Adrenal gland (tissue), 12 donors: ENCODE results near the gene ATP5F1C. TPM values are rescaled to one million over a fixed set of nuclear protein-coding genes. Genes with fewer than 3 reads are reported as not detected.

Experiments used
- DNase-seq, 7 donors: peaks; one replicate each; pipeline ENCODE4 v3.0.0-alpha.2; 2019 to 2020
- H3K27ac ChIP-seq, 5 donors: fragments of 200-600 bp; sonication (generic) in 4 of 5; 1 replicate in 3 of 5; 2 replicates in 2 of 5; pipeline versions ENCODE4 v1.5.1 to v1.8.0; 2016 to 2020; ENCODE audit warnings: mild to moderate bottlenecking in 1 of 5
- H3K27me3 ChIP-seq: fragments of 200-600 bp; 2 replicates; pipeline ENCODE4 v1.8.0; 2021
- H3K36me3 ChIP-seq, 2 donors: fragments of 200-600 bp; replicated peaks in 1 of 2; 1 replicate in 1 of 2; 2 replicates in 1 of 2; pipeline versions ENCODE4 v1.5.1 to v1.8.0; 2018 to 2022
- H3K4me1 ChIP-seq, 2 donors: fragments of 200-600 bp; replicated peaks in 1 of 2; 1 replicate in 1 of 2; 2 replicates in 1 of 2; pipeline versions ENCODE4 v1.5.1 to v1.8.0; 2018 to 2021
- H3K4me3 ChIP-seq, 4 donors: fragments of 200-600 bp; sonication (generic) in 3 of 4; one replicate each; pipeline ENCODE4 v1.5.1; 2016 to 2018
- H3K9me3 ChIP-seq, 3 donors: fragments of 200-600 bp; sonication (generic) in 1 of 3; replicated peaks in 1 of 3; 1 replicate in 2 of 3; 2 replicates in 1 of 3; pipeline versions ENCODE4 v1.5.1 to v1.8.0; 2016 to 2021
- POLR2A ChIP-seq, 2 donors: fragments of 450-650 bp; IDR thresholded peaks; one replicate each; pipeline ENCODE4 v1.6.1; 2017; ENCODE audit warnings: antibody characterized with exemption in 2 of 2, mild to moderate bottlenecking in 2 of 2, moderate library complexity in 1 of 2
- WGBS, 4 donors: extraction: QIAGEN DNeasy Blood & Tissue Kit in 2 of 4; methylation state at CpG; one replicate each; pipeline versions ENCODE4 v1.1.5 to v1.1.7; 2013 to 2017; 5-methylcytosine and 5-hydroxymethylcytosine counted together
- intact Hi-C, 2 donors: fragments of 100-400 bp; cut with DNase I; formaldehyde crosslinking; loops; one replicate each; pipeline versions ENCODE4 v1.14.1 to v1.15.0; 2022 to 2023
- polyA plus RNA-seq, 3 donors: library from polyadenylated mRNA; stranded (reverse); fragments of 200-250 nt in 2 of 3; fragments of 350-450 nt in 1 of 3; fragmentation: Illumina TruSeq in 1 of 3; extraction: RNeasy Lipid Tissue Mini Kit (QIAGEN cat#74804) in 1 of 3; gene quantifications; one replicate each; pipeline ENCODE4 v1.2.3, GENCODE V29; 2013 to 2014
- total RNA-seq, 9 donors: library from RNA; depleted of rRNA in 4 of 9; stranded (reverse); fragments of >200 nt in 4 of 9; fragments of 120-200 nt in 1 of 9; fragmentation: NEBNext Ultra II Directional in 1 of 9; extraction: Animal tissue kit (Norgen Biotek cat#: 25700) in 1 of 9; gene quantifications; one replicate each; pipeline versions ENCODE4 v1.1.0 to v1.2.4, GENCODE V29; 2013 to 2023
- TF ChIP-seq, protein P1 (sequence below), 6 experiments: fragments of 450-650 bp in 4 of 6; fragments of 200-600 bp in 2 of 6; sonication (generic) in 1 of 6; IDR thresholded peaks; 1 replicate in 5 of 6; 2 replicates in 1 of 6; pipeline versions ENCODE4 v1.5.1 to v1.8.0; 2016 to 2021; ENCODE audit warnings: antibody characterized with exemption in 6 of 6, mild to moderate bottlenecking in 2 of 6, moderate library complexity in 1 of 6
- donor health status: healthy with polysubstance abuse.
- donor health status: Bipolar disorder and iron deficiency.
- donor health status: DM: yes; HTN: yes; CAD: no.
- donor health status: DM: no; HTN: no; CAD: no.
- donor health status: DM: no; HTN: no; CAD: no.
- donor health status: DM: yes; HTN: yes; CAD: no.

ATP5F1C gene
- total and polyA plus RNA-seq, 12 donors = 453 to 1,397 (median 555) TPM

DNA sequence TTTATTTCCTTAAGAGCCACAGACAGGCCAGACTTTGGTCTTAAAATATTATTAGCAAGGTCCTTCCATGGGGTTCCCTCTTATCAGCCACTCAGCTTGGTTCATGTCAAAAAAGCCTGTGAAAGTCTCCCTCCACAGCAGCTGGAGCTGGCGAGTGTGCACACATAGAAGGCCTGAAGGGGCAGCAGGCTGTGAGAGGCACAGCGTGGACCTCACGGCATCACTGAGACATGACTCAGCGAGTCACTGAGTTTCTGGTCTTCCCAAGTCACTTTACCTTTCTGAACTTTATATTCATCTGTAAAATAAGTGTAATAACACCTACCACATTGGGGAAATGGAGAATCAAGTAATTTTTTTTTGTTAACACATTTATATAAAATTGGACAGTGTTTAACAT lies 39.0 kb downstream of the ATP5F1C start:
- H3K27me3 ChIP-seq = no peaks in the 10 kb centered on the region
- no peak overlapping the region for H3K4me3 ChIP-seq
- DNase-seq = peak in 5 of 7 donors; percentile 35 to 62 (median 45)
- TF ChIP-seq, protein P1, sequence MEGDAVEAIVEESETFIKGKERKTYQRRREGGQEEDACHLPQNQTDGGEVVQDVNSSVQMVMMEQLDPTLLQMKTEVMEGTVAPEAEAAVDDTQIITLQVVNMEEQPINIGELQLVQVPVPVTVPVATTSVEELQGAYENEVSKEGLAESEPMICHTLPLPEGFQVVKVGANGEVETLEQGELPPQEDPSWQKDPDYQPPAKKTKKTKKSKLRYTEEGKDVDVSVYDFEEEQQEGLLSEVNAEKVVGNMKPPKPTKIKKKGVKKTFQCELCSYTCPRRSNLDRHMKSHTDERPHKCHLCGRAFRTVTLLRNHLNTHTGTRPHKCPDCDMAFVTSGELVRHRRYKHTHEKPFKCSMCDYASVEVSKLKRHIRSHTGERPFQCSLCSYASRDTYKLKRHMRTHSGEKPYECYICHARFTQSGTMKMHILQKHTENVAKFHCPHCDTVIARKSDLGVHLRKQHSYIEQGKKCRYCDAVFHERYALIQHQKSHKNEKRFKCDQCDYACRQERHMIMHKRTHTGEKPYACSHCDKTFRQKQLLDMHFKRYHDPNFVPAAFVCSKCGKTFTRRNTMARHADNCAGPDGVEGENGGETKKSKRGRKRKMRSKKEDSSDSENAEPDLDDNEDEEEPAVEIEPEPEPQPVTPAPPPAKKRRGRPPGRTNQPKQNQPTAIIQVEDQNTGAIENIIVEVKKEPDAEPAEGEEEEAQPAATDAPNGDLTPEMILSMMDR (IDR thresholded peaks at IDR 0.05) = peak in 3 of 6 experiments; percentile 11 to 29 (median 12)
- TF ChIP-seq POLR2A (IDR thresholded peaks at IDR 0.05) = no peak
- 66 to 75% (median 68%) methylated on average over 4 of the region's 4 CpGs for WGBS, 4 donors
- peaks cover 0 to 16% of the 10 kb centered on the region in 2 donors for H3K36me3 ChIP-seq
- no peak overlapping the region for H3K27ac ChIP-seq
- H3K9me3 ChIP-seq = no peaks in the 10 kb centered on the region
- intact Hi-C loops = no loop called here
- no peaks in the 10 kb centered on the region for H3K4me1 ChIP-seq

DNA sequence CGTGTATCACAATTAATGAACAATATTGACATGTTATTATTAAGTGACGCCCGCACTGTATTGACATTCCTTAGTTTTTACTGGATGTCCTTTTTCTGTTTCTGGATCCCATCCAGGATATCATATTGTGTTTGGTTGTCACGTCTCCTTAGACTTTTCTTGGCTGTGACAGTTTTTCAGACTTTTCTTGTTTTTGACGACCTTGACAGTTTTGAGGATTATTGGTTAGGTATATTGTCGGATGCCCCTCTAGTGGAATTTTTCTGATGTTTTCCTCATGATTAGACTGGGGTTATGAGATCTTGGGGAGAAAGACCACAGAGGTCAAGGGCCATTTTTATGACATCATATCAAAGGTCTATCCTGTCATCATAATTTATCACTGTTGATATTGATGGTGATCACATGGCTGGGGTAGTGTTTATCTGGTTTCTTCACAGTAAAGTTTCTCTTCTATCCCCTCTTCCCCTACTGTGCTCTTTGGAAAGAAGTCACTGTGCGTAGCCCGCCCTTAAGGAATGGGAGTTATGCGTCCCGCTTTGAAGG lies 41.4 kb downstream of the ATP5F1C start:
- Histone ChIP-seq H3K27ac (no peak overlapping the region), H3K36me3 (peaks cover 0 to 14% of the 10 kb centered on the region in 2 donors), H3K4me3 (no peak overlapping the region), H3K9me3 (no peaks in the 10 kb centered on the region), H3K4me1 (no peaks in the 10 kb centered on the region), H3K27me3 (no peaks in the 10 kb centered on the region)
- intact Hi-C loops = no loop called here
- WGBS, 4 donors = 90 to 94% (median 93%) methylated on average over 10 of the region's 10 CpGs
- no peak for DNase-seq
- TF ChIP-seq, protein P1 (IDR thresholded peaks at IDR 0.05) = no peak
- no peak for TF ChIP-seq POLR2A (IDR thresholded peaks at IDR 0.05)

DNA sequence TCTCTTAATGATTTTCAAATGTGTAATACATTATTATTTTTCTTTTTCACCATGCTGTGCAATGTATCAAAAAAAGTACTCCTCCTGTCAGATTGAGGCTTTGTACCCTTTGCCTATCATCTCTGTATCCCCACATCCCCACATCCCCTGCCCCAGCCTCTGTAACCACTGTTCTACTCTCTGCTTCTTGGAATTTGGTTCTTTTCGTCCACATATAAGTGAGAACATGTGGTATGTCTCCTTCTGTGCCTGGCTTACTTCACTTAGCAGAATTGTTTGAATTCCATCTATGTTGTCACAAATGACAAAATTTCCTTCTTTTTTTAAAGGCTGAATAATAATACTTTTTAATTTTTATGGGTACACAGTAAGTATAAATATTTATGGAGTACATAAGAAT lies 44.1 kb downstream of the ATP5F1C start:
- Histone ChIP-seq H3K27ac (no peak overlapping the region), H3K4me1 (no peaks in the 10 kb centered on the region), H3K4me3 (no peak overlapping the region), H3K36me3 (no peaks in the 10 kb centered on the region), H3K9me3 (no peaks in the 10 kb centered on the region), H3K27me3 (no peaks in the 10 kb centered on the region)
- no peak for TF ChIP-seq POLR2A (IDR thresholded peaks at IDR 0.05)
- TF ChIP-seq, protein P1 (IDR thresholded peaks at IDR 0.05) = no peak
- intact Hi-C loops = no loop called here
- WGBS, 4 donors = 82 to 95% (median 92%) methylated on average over 1 of the region's 1 CpG
- no peak for DNase-seq

DNA sequence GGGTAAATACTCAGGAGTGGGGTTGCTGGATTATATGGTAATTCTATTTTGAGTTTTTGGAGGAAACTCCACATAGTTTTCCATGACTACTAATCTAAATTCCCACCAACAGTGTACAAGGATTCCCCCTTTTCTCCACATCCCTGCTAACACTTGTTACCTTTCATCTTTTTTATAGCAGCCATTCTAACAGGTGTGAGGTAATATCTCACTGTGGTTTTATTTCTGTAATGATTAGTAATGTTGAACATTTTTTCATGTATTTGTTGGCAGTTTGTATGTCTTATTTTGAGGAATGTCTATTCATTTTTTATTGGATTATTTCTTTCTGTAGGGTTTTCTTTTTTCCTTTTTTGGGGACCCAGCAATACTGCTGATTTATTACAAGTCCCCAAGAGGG lies 45.2 kb downstream of the ATP5F1C start:
- TF ChIP-seq, protein P1 (IDR thresholded peaks at IDR 0.05) = no peak
- no peak for TF ChIP-seq POLR2A (IDR thresholded peaks at IDR 0.05)
- DNase-seq = no peak
- no peaks in the 10 kb centered on the region for H3K27me3 ChIP-seq
- H3K4me3 ChIP-seq = no peak overlapping the region
- H3K9me3 ChIP-seq = no peaks in the 10 kb centered on the region
- intact Hi-C loops = no loop called here
- H3K4me1 ChIP-seq = no peaks in the 10 kb centered on the region
- H3K27ac ChIP-seq = no peak overlapping the region
- no peaks in the 10 kb centered on the region for H3K36me3 ChIP-seq
